HG03442 (cell line): ENCODE measurements around the gene ADRA2B.

ENCODE experiments used
- ATAC-seq: cut with Tn5 transposase; IDR thresholded peaks from one replicate; pipeline ENCODE4 v1.9.1; 2021; ENCODE audit warnings: mild to moderate bottlenecking, moderate library complexity; ENCODE audit not compliant: unreplicated experiment

ADRA2B gene

DNA sequence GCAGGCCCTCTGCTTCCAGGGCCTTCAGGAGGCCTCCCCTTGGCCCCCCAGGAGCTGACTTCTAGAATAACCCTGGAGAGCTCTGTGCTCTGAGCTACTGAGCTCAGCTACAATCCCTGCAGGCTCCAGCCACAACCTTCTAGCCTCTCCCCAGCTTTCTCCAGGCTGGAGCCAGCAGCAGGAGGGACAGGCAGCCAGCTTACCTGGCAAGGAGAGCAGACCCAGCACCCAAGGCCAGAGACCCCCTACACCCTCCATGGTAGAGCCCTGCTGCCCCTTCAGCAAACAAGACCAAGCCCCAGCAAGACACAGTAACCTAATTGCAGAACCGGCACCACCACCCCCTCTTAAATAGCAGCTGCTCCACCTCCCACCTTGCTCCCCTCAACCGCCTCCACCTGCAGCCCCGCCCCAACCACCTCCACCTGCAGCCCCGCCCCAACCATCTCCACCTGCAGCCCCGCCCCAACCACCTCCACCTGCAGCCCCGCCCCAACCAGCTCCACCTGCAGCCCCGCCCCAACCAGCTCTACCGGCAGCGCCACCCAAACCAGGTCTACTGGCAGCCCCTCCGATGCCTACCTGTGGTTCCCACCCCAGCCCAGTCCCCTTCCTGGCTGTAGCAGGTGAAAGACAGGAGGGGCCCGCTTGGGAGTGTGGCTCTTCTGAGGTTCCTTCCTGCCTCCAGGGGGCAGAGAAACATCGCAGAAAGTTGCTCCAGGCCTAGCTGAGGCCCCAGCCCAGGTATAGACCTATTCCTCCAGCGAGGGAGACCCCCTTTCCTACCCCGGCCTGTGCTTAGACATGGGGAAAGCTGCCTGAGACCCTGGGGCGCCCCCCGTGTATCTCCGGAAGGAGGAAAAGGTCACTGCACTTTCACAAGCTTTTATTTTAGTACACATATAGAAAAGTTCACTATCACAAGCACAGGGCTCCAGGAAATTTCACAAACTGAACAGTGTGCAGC lies 22.1 kb upstream of the ADRA2B start, which contains the start of gene ASTL:
ASTL (minus strand) TSS at position 324 of the 967 bp plus-strand sequence; CDS start at position 258, 66 bp downstream.
- no peak for ATAC-seq

DNA sequence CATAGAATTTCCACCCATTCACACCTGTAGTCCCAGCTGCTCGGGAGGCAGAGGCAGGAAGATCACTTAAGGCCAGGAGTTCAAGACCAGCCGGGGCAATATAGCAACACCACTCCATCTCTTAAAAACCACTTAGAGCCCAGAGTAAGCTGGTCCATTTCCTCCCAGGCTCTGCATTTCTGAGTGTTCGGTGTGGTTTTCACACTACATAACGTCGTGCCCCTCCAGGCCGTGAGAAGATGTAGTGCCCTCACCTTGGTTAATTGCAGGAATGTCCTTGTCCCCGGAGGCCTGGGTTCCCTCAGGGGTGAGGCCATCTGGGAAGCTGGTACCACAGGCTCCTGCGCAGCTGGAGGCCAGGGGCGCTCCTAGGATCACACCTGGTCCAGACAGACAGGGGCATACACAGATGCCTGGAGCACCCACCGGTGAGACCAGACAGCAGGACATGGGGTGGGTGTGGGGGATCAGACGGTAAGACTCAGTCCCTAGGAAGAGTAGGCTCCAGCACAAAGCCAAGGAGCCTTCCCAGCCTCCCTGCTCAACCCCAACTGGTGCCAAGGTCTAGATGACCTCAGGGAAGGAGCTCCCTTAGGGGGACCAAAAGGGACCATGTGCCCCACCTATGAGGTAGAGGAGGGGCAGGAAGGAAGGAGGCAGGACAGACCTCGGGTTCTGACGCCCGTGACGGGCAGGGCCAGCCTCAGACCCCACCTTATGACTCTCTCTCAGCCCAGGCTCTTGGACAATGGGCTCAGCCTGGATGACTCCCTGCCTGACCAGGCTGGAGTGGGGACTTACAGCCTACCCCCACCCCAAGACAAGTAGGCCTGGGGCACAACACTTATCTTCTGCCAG lies 21.2 kb upstream of the ADRA2B start:
- no peak for ATAC-seq

DNA sequence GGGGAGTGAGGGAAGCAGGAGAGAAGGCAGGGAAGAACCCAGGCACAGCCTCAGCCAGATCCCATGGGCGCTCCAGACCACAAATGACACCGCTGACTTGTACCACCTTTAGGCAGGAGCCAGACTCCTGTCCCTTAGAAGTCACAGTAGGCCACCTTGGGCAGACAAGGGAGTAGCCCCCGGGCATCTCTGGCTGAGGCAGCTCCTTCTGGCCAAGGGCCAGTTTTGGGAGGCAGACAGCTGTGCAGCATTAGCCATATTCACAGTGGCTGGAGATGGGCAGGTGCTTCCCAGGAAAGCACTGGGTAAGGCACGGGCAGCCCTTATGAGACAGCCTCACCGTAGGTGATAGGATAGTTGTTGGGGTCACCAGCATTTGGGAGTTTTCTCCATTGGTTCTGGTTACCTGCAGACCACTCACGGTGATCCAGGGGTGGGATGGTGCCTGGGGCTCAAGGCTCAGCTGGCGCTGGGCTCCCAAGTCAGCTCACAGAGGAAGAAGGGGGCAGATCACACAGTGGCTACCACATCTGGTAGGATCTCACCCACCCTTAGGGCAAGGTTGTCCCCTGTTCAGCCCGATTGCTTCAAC lies 19.9 kb upstream of the ADRA2B start:
- no peak for ATAC-seq

DNA sequence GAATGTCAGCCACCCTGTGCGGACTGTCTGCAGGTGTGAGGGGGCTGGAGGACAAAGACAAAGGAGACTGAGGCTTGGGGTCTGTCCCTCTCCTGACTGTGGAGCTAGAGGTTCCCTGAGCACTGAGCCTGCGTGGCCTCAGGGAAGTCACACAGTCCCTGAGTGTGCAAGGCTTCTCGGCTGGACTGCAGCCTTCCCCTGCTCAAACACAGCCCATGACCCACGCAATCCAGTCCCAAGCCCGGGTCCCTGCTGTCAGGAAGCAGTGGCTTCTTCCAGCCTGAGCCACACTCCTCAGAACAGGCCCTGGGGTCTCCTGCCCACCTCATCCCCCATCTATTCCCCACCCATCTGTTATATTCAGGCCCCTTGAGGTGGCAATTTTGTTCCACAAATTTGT lies 19.2 kb upstream of the ADRA2B start:
- ATAC-seq, result no peak

DNA sequence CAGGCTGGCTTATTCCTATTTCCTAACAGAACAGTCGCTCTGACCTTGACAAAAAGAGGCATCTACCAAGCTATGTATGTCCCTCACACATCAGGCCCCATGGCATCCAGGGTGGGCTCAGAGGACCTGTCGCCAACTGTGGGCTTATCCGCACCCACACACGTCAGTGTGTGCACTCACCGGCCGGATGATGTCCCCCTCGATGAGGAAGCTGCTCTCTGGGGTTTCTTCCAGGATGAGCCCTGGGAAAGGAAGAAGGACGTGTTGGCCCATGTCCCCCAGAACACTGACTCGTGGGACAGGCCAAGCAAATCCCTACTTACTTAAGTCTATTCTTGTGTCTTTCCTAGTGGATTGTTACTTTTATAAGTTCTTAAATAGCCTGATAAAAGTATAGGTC lies 18.8 kb upstream of the ADRA2B start:
- no peak for ATAC-seq

DNA sequence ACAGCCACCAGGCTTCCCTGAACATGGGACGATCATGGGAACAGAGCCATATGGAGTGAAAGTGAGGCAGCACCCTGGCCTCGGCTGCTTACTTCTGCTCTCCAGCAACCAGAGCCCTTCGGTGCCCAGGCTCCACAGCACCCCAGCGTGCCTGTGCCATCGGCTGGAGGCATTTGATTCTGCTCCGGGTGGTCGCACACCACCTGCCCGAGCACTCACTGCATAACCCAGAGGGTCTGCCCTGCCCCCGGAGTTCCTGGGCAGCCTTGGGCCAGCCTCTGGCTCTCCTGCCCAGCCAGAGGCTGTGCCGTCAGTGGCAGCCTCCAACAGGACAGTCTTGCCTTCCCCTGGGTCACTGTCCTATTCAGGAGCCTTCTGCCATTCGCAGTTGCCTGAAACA lies 18.1 kb upstream of the ADRA2B start:
- ATAC-seq, result no peak

DNA sequence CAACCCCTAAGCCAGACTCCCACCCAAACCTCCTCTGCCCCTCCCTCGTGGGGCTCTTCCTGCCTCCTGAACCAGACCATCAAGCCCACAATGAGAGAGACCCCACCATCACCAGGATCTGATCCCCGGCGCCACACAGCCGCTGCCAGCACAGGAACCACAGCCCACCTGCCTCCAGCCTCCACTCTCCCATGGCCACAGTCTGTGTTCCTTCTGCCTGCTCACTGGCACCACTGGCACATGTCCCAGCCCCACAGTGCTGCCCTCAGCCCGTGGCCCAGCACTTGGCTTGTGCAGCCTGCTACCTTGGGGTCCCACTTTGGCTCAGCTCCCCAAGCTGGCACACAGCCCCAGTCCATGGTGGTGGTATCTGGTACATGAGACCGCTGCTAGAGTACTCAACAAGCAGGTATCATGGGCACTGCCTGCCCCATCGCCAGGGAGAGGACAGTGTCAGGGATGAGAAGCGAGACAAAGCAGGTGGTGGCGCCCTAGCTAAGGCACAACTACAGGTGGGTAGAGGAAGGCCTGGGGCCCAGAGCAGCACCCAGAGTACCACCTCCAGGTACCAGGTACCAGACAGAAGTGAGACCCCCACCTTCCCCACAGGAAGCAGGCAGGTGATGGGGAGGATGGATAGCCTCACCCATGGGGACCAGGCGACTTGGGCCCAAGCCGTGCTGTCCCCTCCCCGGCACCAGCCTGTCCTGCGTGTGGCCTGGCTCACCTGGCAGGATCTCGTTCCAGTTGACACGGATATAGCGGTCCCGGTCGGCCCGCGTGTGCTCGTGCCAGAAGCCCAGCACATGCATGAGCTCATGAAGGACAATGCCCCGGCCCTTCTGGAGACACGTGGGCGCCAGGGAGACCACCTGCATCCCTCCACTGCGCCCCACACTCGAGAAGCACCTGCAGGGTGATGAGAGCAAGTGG lies 15.7 kb upstream of the ADRA2B start:
- no peak for ATAC-seq

DNA sequence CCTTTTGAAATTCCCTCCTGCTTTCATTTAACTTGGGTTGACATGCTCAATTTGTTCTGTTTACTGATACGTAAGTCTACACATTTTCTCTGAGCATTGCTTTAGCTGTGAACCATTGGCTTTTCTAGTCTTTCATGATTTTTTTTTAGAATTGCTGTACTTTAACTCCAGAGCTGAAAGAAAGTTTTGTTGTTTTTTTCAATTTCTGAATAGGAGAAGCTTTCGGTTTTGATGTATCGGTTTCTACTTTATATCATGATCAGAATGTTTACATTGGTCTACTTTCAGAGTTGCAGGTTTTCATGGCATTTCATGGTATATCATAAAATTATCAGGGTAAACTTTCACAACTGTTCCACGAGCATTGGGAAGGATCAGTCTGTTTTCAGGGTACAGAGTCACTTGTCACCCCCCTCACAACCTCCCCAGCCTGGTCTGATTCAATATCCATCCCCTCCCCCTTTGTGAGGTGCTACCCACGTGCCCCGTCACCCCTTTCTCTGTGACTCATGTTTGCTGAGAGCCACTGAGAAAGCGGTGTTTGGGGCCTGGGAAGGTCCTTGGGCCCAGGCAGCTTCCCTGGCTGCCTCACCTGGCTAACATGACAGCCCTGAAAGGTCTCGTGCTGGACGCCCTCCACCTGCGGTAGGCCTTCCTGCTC lies 14.9 kb upstream of the ADRA2B start:
- no peak for ATAC-seq

DNA sequence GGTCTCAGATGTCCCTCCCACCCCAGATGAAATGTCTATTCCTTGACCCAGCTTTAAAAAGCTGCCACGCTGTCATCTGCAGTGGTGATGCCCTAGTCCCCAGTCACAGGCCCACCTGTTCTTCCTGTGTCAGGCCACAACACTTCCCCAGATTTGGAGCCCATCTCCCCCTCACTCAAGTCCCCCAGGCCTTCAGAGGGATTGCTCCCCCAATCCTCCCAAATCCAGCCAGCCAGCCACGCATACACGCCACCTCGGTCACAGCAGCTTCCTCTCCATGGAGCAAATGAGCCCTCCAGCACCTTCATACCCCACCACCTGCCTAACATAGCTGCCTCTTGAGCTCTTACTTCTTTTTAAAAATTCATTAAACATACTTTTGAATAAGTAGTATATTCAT lies 14.1 kb upstream of the ADRA2B start:
- no peak for ATAC-seq

DNA sequence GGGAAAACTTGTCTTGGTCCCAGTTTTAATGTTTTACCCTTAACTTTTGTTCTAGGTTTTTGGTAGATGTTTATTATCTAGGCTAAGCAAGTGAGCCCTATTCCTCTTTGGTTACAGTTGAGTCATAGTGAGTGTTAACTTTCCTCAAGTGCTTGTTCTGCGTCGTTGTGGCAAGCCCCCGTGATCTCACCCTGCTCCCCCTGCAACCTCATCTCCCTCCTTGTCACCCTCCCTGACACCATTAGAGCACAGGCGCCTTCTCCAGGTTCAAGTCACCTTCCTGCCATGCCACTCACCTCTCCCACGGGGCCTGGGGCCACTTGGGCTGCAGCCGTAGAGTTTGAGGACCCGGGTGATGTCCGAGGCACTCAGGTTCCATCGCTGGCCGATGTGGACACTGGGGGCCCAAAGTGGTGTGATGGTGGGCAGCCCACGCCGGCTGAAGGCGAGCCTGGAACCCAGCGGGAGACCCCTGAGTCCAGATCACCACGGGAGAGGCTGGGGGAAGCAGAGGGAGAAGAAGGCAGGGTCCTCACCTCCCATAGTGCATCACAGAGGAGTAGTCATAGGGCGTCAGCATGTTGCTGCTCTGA lies 13.3 kb upstream of the ADRA2B start:
- ATAC-seq, result no peak

DNA sequence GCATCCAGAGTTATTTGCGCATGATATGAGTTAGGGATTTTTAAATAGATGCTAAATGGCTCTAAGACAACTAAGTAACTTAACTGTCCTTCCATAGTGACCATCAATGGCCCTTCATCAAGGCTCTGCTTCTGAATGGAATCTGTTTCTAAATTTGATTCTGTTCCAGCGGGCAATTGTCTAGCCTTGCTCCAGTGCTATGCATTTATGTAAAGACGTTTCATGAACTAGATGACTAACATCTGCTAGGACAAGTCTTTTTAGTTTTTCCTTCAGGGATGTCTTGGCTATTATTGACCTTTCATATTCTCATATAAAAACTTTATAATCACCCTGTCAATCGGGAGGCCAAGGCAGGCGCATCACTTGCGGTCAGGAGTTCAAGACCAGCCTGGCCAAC lies 12.1 kb upstream of the ADRA2B start:
- ATAC-seq, result no peak

DNA sequence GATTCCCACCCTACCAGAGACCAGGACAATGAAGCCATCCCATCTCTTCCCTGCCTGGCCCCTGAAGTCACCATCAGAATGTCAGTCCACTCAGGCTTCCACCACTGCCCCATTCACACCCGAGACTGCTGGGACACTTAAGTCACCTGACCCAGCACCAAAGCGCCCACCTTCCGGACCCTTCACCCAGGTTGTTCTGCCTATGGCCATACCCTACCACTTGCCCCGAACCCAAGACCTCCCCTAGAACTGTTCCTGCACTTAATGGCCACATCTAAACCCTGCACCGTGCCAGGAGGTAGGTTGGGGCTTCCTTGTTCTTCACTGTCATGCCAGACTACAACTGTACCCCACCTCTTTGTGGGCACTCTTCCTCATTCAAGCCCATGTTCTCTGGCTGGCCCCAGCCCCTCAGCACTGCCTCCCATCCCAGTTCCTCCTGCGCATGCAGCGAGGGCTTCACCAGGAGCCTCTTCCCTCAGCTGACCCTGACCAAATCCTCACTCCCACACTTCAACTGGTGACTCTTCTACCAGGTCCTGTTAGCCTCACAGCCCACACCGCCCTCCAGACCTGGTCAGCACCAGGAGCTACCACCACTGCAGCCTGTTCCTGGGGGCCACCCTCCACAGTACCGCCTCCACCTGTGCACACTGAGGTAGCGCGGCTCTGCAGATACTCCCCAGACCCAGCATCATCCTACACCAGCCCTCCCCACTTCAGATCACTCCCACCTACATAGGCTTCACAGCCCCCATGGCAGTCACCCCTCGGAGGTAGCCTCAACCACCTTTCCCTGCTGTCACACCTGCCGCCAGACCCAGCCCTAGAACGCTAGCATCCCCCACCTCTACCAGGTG lies 8.3 kb upstream of the ADRA2B start:
- no peak for ATAC-seq

DNA sequence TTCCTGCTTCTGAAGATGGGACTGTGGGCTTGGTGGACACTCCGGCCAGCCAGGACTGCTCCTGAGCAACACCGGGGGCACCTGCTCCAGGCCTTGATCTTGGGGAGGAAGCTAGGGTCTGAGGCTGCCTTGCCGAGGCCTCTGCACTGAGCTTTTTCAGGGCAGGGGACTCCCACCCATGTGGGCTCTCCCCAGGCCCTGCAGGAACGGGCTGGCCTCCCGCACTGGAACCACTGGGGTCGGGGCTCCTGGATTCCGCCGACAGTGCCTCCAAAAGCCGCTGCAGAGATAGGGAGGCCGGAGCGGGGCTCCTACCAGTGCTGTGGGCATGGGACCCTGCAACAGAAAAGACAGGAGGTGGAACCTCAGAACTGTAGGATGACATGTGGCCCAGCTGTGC lies 7.6 kb upstream of the ADRA2B start:
- ATAC-seq, result no peak

DNA sequence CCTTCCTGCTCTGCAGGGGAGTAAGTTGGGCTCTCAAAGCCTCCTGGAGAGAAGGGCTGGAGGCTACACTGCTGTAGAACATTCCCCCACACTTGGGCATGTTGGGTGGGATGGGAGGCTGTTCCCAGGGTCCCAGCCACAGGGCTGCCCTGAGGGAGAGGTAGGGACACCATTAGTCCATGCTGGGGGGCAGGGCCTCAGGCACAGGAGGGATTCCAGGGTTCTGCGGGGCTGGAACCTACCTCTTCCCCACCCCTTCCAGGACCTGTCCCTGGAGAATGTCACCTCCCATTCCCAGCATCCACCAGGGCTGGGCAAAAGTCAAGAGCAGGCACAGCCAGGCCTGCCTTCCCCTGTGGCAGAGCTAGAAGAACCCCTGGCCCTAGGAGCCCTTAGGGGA lies 6.9 kb upstream of the ADRA2B start:
- ATAC-seq, result no peak

DNA sequence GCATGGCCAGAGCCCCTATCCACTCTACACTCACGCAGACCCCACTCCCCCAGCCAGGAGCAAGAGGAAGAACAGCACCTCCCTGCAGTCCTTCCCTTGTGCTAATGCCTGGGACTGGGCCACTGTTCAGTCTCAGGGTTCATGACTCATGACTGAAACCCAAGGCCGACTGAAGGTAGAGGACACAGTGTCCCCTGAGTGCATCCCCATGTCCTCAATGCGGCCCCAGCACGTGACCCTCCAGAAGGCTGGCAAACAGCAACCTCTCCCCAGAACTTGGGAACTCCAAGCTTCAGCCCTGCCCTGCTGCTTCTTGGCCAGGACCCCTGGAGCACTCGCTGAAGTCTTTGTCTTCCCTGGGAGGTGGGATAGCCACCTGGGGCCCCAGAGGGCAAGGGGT lies 6.0 kb upstream of the ADRA2B start:
- no peak for ATAC-seq

DNA sequence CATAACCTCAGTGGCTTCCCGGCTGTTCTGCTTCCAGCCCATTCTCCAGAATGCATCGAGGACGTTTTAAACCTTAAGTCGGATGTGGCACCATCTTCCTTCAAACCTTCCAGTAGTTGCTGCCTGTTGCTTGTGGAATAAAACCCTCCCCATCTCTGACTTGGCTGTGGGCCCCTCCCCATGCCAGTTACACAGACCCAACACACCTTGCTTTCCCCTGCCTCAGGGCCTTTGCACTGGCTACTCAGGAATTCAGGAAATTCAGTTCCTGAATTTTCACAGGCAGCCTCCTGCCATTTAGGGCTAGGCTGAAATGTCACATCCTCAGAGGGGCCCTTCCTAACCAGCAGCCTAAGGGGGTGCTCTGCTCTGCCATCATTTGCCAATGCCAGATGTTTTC lies 5.0 kb upstream of the ADRA2B start:
- ATAC-seq, result no peak

DNA sequence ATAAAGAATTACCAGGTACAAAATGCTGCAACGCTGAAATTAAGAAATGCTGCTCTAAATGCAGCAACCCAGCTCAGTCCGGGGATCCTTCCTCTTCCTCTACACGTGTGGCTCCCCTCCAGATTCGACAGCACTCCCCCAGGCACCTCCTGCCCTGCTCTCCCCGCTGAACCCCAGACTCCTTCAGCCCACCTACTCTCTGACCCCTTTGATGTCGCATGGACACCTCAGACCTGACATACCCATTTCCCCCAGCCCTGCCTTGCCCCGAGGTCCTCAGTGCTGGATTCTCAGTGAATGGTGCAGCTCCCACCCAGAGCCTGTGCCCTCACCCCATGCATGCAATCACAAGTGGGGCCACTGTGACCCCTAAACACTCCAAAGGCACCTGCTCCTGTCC lies 4.6 kb upstream of the ADRA2B start:
- no peak for ATAC-seq

DNA sequence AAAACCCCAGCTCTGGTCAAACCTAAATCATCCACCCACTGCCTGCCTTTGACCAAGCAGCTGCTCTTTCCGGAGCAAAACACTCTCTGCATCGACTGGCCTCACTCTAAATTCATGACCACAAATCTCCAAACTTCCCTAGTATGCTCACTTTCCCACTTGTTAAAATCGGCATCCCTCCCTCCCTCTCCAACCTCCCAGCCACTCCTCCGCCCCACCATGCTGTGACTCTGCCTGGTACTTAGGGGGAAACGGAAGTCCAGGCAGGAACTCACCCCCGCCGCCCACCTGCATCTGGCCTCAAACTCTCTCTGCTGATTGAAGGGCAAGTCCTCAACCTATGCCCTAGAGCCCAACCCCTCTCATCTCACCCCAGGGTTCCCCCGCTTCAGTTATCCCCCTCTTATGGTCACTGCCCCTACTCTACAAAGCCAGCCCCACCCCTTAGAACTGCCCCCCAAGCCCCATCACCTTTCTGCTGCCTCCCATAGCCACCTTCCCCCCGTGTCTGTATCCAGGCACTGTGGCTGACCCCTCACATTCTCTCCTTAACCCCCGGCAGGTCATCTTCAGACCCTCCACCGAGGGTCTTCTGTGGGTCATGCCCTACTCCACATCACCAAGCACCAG lies 3.8 kb upstream of the ADRA2B start:
- no peak for ATAC-seq
